IMR-90 (cell line): ENCODE results near the gene CTNNA1. TPM values are rescaled to one million over a fixed set of nuclear protein-coding genes. Genes with fewer than 3 reads are reported as not detected.

Experiments used
- ATAC-seq: fragments of 200-7000 bp; cut with Tn5 transposase; 2 replicates; pipeline ENCODE4 v1.9.1; 2020; ENCODE audit warnings: low read depth, mild to moderate bottlenecking, moderate library complexity
- BruUV-seq: library from RNA; stranded (reverse); fragments of 400-500 nt; replicated peaks from 2 replicates; lab custom pipeline; 2021; lab: Mats Ljungman, UMichigan
- CTCF ChIA-PET: fragments of 300-600 bp; formaldehyde crosslinking; extraction: SDS; loops from one replicate; lab custom pipeline; 2021; ENCODE audit warnings: antibody characterized with exemption; lab: Yijun Ruan, JAX
- POLR2A ChIA-PET: fragments of 300-600 bp; sonication (Branson Sonifier 250); formaldehyde crosslinking; loops from one replicate; lab custom pipeline; 2022; ENCODE audit warnings: antibody characterized with exemption; ENCODE audit not compliant: unreplicated experiment; lab: Charles Lee
- DNase-seq: peaks from one replicate; pipeline ENCODE4 v3.0.0; 2013
- H2AFZ ChIP-seq: replicated peaks from 2 replicates; pipeline ENCODE3; 2013; ENCODE audit warnings: low read length, mild to moderate bottlenecking; ENCODE audit not compliant: poor library complexity
- H2AK5ac ChIP-seq: 2 replicates; pipeline ENCODE4 v1.6.1; 2013; ENCODE audit warnings: low read depth, low read length, inconsistent platforms
- H2AK9ac ChIP-seq: replicated peaks from 2 replicates; pipeline ENCODE3; 2013; ENCODE audit warnings: mild to moderate bottlenecking, low read depth, low read length, moderate library complexity; ENCODE audit not compliant: poor library complexity
- H2BK120ac ChIP-seq: 2 replicates; pipeline ENCODE4 v1.6.1; 2013; ENCODE audit warnings: low read depth, low read length, inconsistent platforms
- H2BK15ac ChIP-seq: 3 replicates; pipeline ENCODE4 v1.6.1; 2013; ENCODE audit warnings: low read depth, low read length, inconsistent platforms
- H2BK20ac ChIP-seq: 2 replicates; pipeline ENCODE4 v1.6.1; 2013; ENCODE audit warnings: low read depth, mild to moderate bottlenecking, inconsistent platforms, low read length, moderate library complexity
- H2BK5ac ChIP-seq: 2 replicates; pipeline ENCODE4 v1.6.1; 2013; ENCODE audit warnings: mild to moderate bottlenecking, low read depth, low read length, inconsistent platforms; ENCODE audit not compliant: poor library complexity, severe bottlenecking
- H3K14ac ChIP-seq: replicated peaks from 2 replicates; pipeline ENCODE4 v1.6.1; 2013; ENCODE audit warnings: low read depth, low read length, inconsistent platforms
- H3K18ac ChIP-seq: 2 replicates; pipeline ENCODE4 v1.6.1; 2013; ENCODE audit warnings: low read depth, low read length, control low read depth
- H3K23ac ChIP-seq: 2 replicates; pipeline ENCODE4 v1.6.1; 2013; ENCODE audit warnings: low read depth, low read length, inconsistent platforms
- H3K27ac ChIP-seq: 2 replicates; pipeline ENCODE4 v1.5.1; 2013; ENCODE audit warnings: mild to moderate bottlenecking, control low read depth, low read length; ENCODE audit not compliant: insufficient read depth
- H3K27me3 ChIP-seq: 2 replicates; pipeline ENCODE4 v1.6.1; 2013; ENCODE audit warnings: low read length; ENCODE audit not compliant: control insufficient read depth, insufficient read depth
- H3K36me3 ChIP-seq: 2 replicates; pipeline ENCODE4 v1.6.1; 2013; ENCODE audit warnings: low read length, mixed read lengths; ENCODE audit not compliant: control insufficient read depth, insufficient read depth
- H3K4ac ChIP-seq: 2 replicates; pipeline ENCODE4 v1.6.1; 2013; ENCODE audit warnings: low read depth, low read length, inconsistent platforms
- H3K4me1 ChIP-seq: 2 replicates; pipeline ENCODE4 v1.6.1; 2013; ENCODE audit warnings: low read length, mixed read lengths; ENCODE audit not compliant: control insufficient read depth, insufficient read depth
- H3K4me2 ChIP-seq: 2 replicates; pipeline ENCODE4 v1.6.1; 2013; ENCODE audit warnings: low read depth, mild to moderate bottlenecking, control low read depth, low read length, moderate library complexity
- H3K4me3 ChIP-seq: 2 replicates; pipeline ENCODE4 v1.5.1; 2013; ENCODE audit warnings: low read depth, mild to moderate bottlenecking, control low read depth, low read length, moderate library complexity; ENCODE audit not compliant: insufficient read depth
- H3K56ac ChIP-seq: 2 replicates; pipeline ENCODE4 v1.6.1; 2013; ENCODE audit warnings: low read length, inconsistent platforms; ENCODE audit not compliant: insufficient read depth; ENCODE audit errors: extremely low read depth
- H3K79me1 ChIP-seq, 2 experiments: 2 replicates each; pipeline ENCODE4 v1.6.1; 2013; ENCODE audit warnings: low read length in 2 of 2, inconsistent platforms in 1 of 2, low read depth in 1 of 2
- H3K9ac ChIP-seq: 2 replicates; pipeline ENCODE4 v1.6.1; 2013; ENCODE audit warnings: low read depth, low read length, control low read depth
- H3K9me1 ChIP-seq: 2 replicates; pipeline ENCODE4 v1.6.1; 2013; ENCODE audit warnings: low read length, inconsistent platforms; ENCODE audit not compliant: insufficient read depth
- H3K9me3 ChIP-seq: 2 replicates; pipeline ENCODE4 v1.6.1; 2013; ENCODE audit warnings: low read length; ENCODE audit not compliant: control insufficient read depth, insufficient read depth
- H4K20me1 ChIP-seq: 2 replicates; pipeline ENCODE4 v1.6.1; 2013; ENCODE audit warnings: low read length, inconsistent platforms; ENCODE audit not compliant: insufficient read depth
- H4K5ac ChIP-seq: 2 replicates; pipeline ENCODE4 v1.6.1; 2013; ENCODE audit warnings: mild to moderate bottlenecking, low read depth, low read length, control low read depth
- H4K8ac ChIP-seq, 2 experiments: 2 replicates each; pipeline ENCODE4 v1.6.1; 2013; ENCODE audit warnings: low read depth in 2 of 2, low read length in 2 of 2, control low read depth in 1 of 2, inconsistent platforms in 1 of 2
- H4K91ac ChIP-seq: 2 replicates; pipeline ENCODE4 v1.6.1; 2013; ENCODE audit warnings: low read depth, low read length, inconsistent platforms; ENCODE audit not compliant: insufficient read depth
- BHLHE40 ChIP-seq: fragments of 150-350 bp; IDR thresholded peaks from 2 replicates; pipeline ENCODE4 v1.6.1; 2016; ENCODE audit warnings: mild to moderate bottlenecking, low read depth, low read length
- CEBPB ChIP-seq: IDR thresholded peaks from 2 replicates; pipeline ENCODE4 v1.6.1; 2012; ENCODE audit warnings: low read depth, low read length, improper control_type of control experiment
- CHD1 ChIP-seq: IDR thresholded peaks from 2 replicates; pipeline ENCODE4 v1.6.1; 2012; ENCODE audit warnings: low read depth, low read length, improper control_type of control experiment
- CTCF ChIP-seq: conservative IDR thresholded peaks from 2 replicates; pipeline ENCODE4 v1.5.1; 2012; ENCODE audit warnings: mild to moderate bottlenecking, low read depth, low read length, improper control_type of control experiment
- FOS ChIP-seq: fragments of 150-350 bp; IDR thresholded peaks from 2 replicates; pipeline ENCODE4 v1.6.1; 2016; ENCODE audit warnings: low read depth, low read length
- MAFK ChIP-seq: IDR thresholded peaks from 2 replicates; pipeline ENCODE4 v1.6.1; 2012; ENCODE audit warnings: low read depth, low read length, improper control_type of control experiment
- MAZ ChIP-seq: IDR thresholded peaks from 2 replicates; pipeline ENCODE4 v1.6.1; 2012; ENCODE audit warnings: low read depth, mild to moderate bottlenecking, low read length, improper control_type of control experiment, moderate library complexity, borderline replicate concordance
- MXI1 ChIP-seq: IDR thresholded peaks from 2 replicates; pipeline ENCODE4 v1.6.1; 2012; ENCODE audit warnings: low read depth, mild to moderate bottlenecking, low read length, moderate library complexity, borderline replicate concordance
- NFE2L2 ChIP-seq: fragments of 150-350 bp; IDR thresholded peaks from 2 replicates; pipeline ENCODE4 v1.6.1; 2016; ENCODE audit warnings: low read depth, mild to moderate bottlenecking, low read length
- POLR2A ChIP-seq: IDR thresholded peaks from 2 replicates; pipeline ENCODE4 v1.6.1; 2012; ENCODE audit warnings: mild to moderate bottlenecking, low read depth, low read length
- RAD21 ChIP-seq: IDR thresholded peaks from 2 replicates; pipeline ENCODE4 v1.6.1; 2012; ENCODE audit warnings: low read length, improper control_type of control experiment
- RCOR1 ChIP-seq: IDR thresholded peaks from 2 replicates; pipeline ENCODE4 v1.6.1; 2012; ENCODE audit warnings: mild to moderate bottlenecking, low read length, improper control_type of control experiment; ENCODE audit not compliant: insufficient replicate concordance
- RFX5 ChIP-seq: IDR thresholded peaks from 2 replicates; pipeline ENCODE4 v1.8.0; 2012; ENCODE audit warnings: low read depth, mild to moderate bottlenecking, low read length, moderate library complexity
- SMC3 ChIP-seq: fragments of 150-350 bp; IDR thresholded peaks from 2 replicates; pipeline ENCODE4 v1.6.1; 2016; ENCODE audit warnings: low read depth, mild to moderate bottlenecking, antibody characterized with exemption, low read length, moderate library complexity
- WGBS, 2 experiments: methylation state at CpG; one replicate each; pipeline versions ENCODE4 v1.1.5 to v1.1.7; 2013; ENCODE audit warnings: missing lambda C conversion rate in 2 of 2; ENCODE audit not compliant: insufficient read length in 1 of 2; ENCODE audit errors: extremely low coverage in 2 of 2; 5-methylcytosine and 5-hydroxymethylcytosine counted together
- dilution Hi-C: fragments of 300-500 bp; cut with HindIII; formaldehyde crosslinking; loops from one replicate; pipeline ENCODE4 v1.14.3; 2018; ENCODE audit warnings: low sequenced_read_pairs; ENCODE audit not compliant: unreplicated experiment
- in situ Hi-C: fragments of 300-500 bp; cut with MboI; formaldehyde crosslinking; loops from 3 replicates; pipeline ENCODE4 v1.14.3; 2019; ENCODE audit warnings: low sequenced_read_pairs, inconsistent platforms, mixed read lengths
- intact Hi-C: fragments of 100-400 bp; cut with micrococcal nuclease; formaldehyde crosslinking; loops from 2 replicates; pipeline ENCODE4 v1.10.0; 2022
- polyA plus RNA-seq, 3 experiments: library from polyadenylated mRNA; depleted of rRNA; stranded (reverse); fragments of >200 nt; gene quantifications; 2 replicates each; pipeline ENCODE4 v1.2.3, GENCODE V29; 2012; ENCODE audit warnings: low replicate concordance in 1 of 3
- total RNA-seq: library from RNA; depleted of rRNA; stranded (reverse); fragments of >200 nt; gene quantifications from 2 replicates; pipeline ENCODE4 v1.2.3, GENCODE V29; 2012
- TF ChIP-seq, protein P1 (sequence below): fragments of 150-350 bp; IDR thresholded peaks from 2 replicates; pipeline ENCODE4 v1.6.1; 2017; ENCODE audit warnings: mild to moderate bottlenecking, antibody characterized with exemption, low read length, low read depth
- TF ChIP-seq, protein P2 (sequence below): fragments of 150-350 bp; IDR thresholded peaks from 2 replicates; pipeline ENCODE4 v1.6.1; 2016; ENCODE audit warnings: low read depth, mild to moderate bottlenecking, low read length, moderate library complexity, borderline replicate concordance

The CTNNA1 gene
- total and polyA plus RNA-seq, 2 of the 4 experiments (the other 2 are of a cell fraction): 220 to 471 TPM

DNA sequence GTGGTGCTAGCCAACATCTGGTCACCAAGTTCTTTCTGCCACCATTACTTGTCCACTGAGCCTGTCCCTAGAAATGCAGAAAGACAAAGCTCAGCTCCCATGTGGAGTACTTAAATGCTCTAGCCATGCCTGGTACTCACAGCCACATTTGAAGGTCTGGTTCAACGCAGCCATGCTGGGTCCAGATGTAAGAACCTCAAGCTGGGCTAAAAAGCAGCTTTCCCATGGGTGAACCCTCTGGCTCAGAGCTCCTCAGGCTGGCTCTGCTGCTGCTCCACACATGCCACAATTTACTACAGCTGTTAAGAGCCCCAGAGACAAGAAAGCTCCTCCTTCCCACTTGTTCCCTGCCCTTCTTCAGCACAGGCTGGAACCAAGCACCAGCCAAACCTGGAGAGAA, 219.0 kb downstream of the CTNNA1 start:
- H2BK20ac ChIP-seq: no peak overlapping the region
- no peak overlapping the region for H3K56ac ChIP-seq
- no peak overlapping the region for H3K27ac ChIP-seq
- no CpG with 5 or more reads among the region's 1 CpG for WGBS, 2 experiments
- H3K14ac ChIP-seq: no peak overlapping the region
- H3K4ac ChIP-seq: no peak overlapping the region
- ChIA-PET CTCF (no interaction called here), POLR2A (no interaction called here)
- DNase-seq (no peak), ATAC-seq (no peak)
- peaks cover 16% of the 10 kb centered on the region for H3K9me1 ChIP-seq
- H3K4me3 ChIP-seq: no peak overlapping the region
- H2BK5ac ChIP-seq: no peak overlapping the region
- H3K18ac ChIP-seq: no peak overlapping the region
- H3K9me3 ChIP-seq: no peaks in the 10 kb centered on the region
- no peak overlapping the region for H2AK5ac ChIP-seq
- dilution Hi-C loops: no loop called here
- peaks cover 0 to 8% of the 10 kb centered on the region in 2 experiments; a peak in 1 of 4 replicates for H3K79me1 ChIP-seq
- no peak overlapping the region for H4K8ac ChIP-seq
- H4K91ac ChIP-seq: no peak overlapping the region
- H3K4me1 ChIP-seq: peaks cover 13% of the 10 kb centered on the region
- H4K5ac ChIP-seq: no peak overlapping the region
- in situ Hi-C loops: no loop called here
- no peak overlapping the region for H3K9ac ChIP-seq
- no peak overlapping the region for H2BK15ac ChIP-seq
- TF ChIP-seq MAFK (no peak), POLR2A (no peak), CTCF (no peak), RAD21 (no peak), BHLHE40 (no peak), CHD1 (no peak), MXI1 (no peak), SMC3 (no peak), RFX5 (no peak), CEBPB (no peak), RCOR1 (no peak), FOS (no peak), MAZ (no peak), NFE2L2 (no peak)
- TF ChIP-seq, protein P1, sequence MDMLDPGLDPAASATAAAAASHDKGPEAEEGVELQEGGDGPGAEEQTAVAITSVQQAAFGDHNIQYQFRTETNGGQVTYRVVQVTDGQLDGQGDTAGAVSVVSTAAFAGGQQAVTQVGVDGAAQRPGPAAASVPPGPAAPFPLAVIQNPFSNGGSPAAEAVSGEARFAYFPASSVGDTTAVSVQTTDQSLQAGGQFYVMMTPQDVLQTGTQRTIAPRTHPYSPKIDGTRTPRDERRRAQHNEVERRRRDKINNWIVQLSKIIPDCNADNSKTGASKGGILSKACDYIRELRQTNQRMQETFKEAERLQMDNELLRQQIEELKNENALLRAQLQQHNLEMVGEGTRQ: no peak
- TF ChIP-seq, protein P2, sequence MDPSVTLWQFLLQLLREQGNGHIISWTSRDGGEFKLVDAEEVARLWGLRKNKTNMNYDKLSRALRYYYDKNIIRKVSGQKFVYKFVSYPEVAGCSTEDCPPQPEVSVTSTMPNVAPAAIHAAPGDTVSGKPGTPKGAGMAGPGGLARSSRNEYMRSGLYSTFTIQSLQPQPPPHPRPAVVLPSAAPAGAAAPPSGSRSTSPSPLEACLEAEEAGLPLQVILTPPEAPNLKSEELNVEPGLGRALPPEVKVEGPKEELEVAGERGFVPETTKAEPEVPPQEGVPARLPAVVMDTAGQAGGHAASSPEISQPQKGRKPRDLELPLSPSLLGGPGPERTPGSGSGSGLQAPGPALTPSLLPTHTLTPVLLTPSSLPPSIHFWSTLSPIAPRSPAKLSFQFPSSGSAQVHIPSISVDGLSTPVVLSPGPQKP: no peak
- H2BK120ac ChIP-seq: no peak overlapping the region
- no peak overlapping the region for H3K23ac ChIP-seq
- BruUV-seq: no TSS peak
- H3K36me3 ChIP-seq: no peaks in the 10 kb centered on the region
- H2AK9ac ChIP-seq: no peak overlapping the region
- intact Hi-C loops: no loop called here
- H4K20me1 ChIP-seq: no peaks in the 10 kb centered on the region
- H2AFZ ChIP-seq: no peak overlapping the region
- no peaks in the 10 kb centered on the region for H3K27me3 ChIP-seq
- H3K4me2 ChIP-seq: no peak overlapping the region
